Activated CD4-positive, alpha-beta T cell treated with anti-CD3 and anti-CD28 coated beads, Interleukin-2, amount 10 ng/mL, durations not matched to agents 7 days and 5 days (primary cell): ENCODE results near the gene SLC39A11. TPM values are rescaled to one million over a fixed set of nuclear protein-coding genes. Genes with fewer than 3 reads are reported as not detected.
"Not testable (repeated sequence)": the region's sequence is repeated elsewhere in the genome, so short reads cannot be mapped to it uniquely, and the experiment has no call there.

Experiments
- CTCF ChIA-PET: fragments of 350-600 bp; sonication (Branson Sonifier 250); formaldehyde crosslinking; loops from one replicate; lab custom pipeline; 2021; ENCODE audit warnings: antibody characterized with exemption; lab: Charles Lee
- POLR2A ChIA-PET: fragments of 350-600 bp; sonication (Branson Sonifier 250); formaldehyde crosslinking; loops from one replicate; lab custom pipeline; 2021; ENCODE audit warnings: antibody characterized with exemption; lab: Charles Lee
- DNase-seq: peaks from one replicate; pipeline ENCODE4 v3.0.0-alpha.2; 2020
- H3K27ac Mint-ChIP-seq: one replicate; pipeline ENCODE4 v1.8.0; 2021; ENCODE audit warnings: mild to moderate bottlenecking, moderate library complexity, mixed read lengths
- H3K27me3 Mint-ChIP-seq: one replicate; pipeline ENCODE4 v1.8.0; 2021; ENCODE audit warnings: mixed read lengths
- H3K36me3 Mint-ChIP-seq: one replicate; pipeline ENCODE4 v1.8.0; 2021; ENCODE audit warnings: low read depth, mixed read lengths
- H3K4me1 Mint-ChIP-seq: one replicate; pipeline ENCODE4 v1.8.0; 2021; ENCODE audit warnings: mixed read lengths
- H3K4me3 Mint-ChIP-seq: one replicate; pipeline ENCODE4 v1.8.0; 2021; ENCODE audit warnings: mild to moderate bottlenecking, moderate library complexity, mixed read lengths
- H3K9me3 Mint-ChIP-seq: one replicate; pipeline ENCODE4 v1.8.0; 2021; ENCODE audit warnings: mixed read lengths
- total RNA-seq, 2 experiments: library from RNA; stranded (reverse); gene quantifications; one replicate each; pipeline ENCODE4 v1.2.3, GENCODE V29; 2021

Gene SLC39A11
- total RNA-seq, 2 experiments from 2014 or later: 19.5 to 23.4 TPM

- no peaks in the 10 kb centered on the region for H3K27me3 Mint-ChIP-seq
- no peak overlapping the region for H3K4me3 Mint-ChIP-seq
- H3K9me3 Mint-ChIP-seq: peaks cover 9% of the 10 kb centered on the region
- H3K36me3 Mint-ChIP-seq: peaks cover 9% of the 10 kb centered on the region
- peaks cover 1% of the 10 kb centered on the region for H3K4me1 Mint-ChIP-seq
- POLR2A ChIA-PET: no interaction called here
- DNase-seq: no peak
- no peak overlapping the region for H3K27ac Mint-ChIP-seq
- CTCF ChIA-PET: no interaction called here
These were observed 26.2 kb downstream of the SLC39A11 start for GRCh38 chr17:73066148-73066884.

DNA sequence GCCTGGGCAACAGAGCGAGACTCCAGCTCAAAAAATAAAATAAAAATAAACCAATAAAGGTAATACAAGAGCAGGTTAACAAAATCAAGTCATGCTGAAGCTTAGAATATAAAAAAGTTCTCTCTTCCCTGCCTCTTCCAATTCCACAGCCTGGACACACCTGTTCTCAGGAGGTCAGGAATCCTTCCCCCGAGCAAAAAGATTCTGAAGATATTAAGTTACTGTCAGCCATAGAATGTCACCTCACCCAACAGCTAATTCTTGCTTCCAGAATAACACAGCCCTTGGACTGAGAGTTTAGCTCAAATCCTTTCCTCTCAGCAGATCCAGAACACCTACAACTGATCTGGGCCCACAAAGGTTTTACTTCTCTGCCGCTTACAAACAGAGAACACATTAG, 27.1 kb downstream of the SLC39A11 start:
- CTCF ChIA-PET: no interaction called here
- Mint-ChIP-seq H3K9me3 (peaks cover 6% of the 10 kb centered on the region), H3K27me3 (no peaks in the 10 kb centered on the region), H3K4me1 (peaks cover 1% of the 10 kb centered on the region), H3K4me3 (no peak overlapping the region), H3K36me3 (peaks cover 4% of the 10 kb centered on the region), H3K27ac (no peak overlapping the region)
- DNase-seq: no peak
- POLR2A ChIA-PET: no interaction called here

GRCh38 chr17:73064084-73064938, 28.2 kb downstream of the SLC39A11 start:
- no peaks in the 10 kb centered on the region for H3K27me3 Mint-ChIP-seq
- CTCF ChIA-PET: no interaction called here
- POLR2A ChIA-PET: interaction anchor here (0.7 kb wide), 1 partner anchor 115 kb away, joined by 3 read pairs; no protein-coding TSS in a partner anchor
- H3K36me3 Mint-ChIP-seq: peaks cover 2% of the 10 kb centered on the region
- H3K4me1 Mint-ChIP-seq: peaks cover 1% of the 10 kb centered on the region
- peaks cover 6% of the 10 kb centered on the region for H3K9me3 Mint-ChIP-seq
- no peak for DNase-seq
- H3K4me3 Mint-ChIP-seq: no peak overlapping the region
- H3K27ac Mint-ChIP-seq: no peak overlapping the region

- POLR2A ChIA-PET: no interaction called here
- DNase-seq: no peak
- Mint-ChIP-seq H3K4me1 (peaks cover 1% of the 10 kb centered on the region), H3K27me3 (no peaks in the 10 kb centered on the region), H3K4me3 (no peak overlapping the region), H3K9me3 (no peaks in the 10 kb centered on the region), H3K36me3 (peaks cover 2% of the 10 kb centered on the region), H3K27ac (no peak overlapping the region)
- CTCF ChIA-PET: no interaction called here
These were observed 29.8 kb downstream of the SLC39A11 start for GRCh38 chr17:73062726-73063125.

- Mint-ChIP-seq H3K27ac (no peak overlapping the region), H3K9me3 (no peaks in the 10 kb centered on the region), H3K4me3 (no peak overlapping the region), H3K27me3 (no peaks in the 10 kb centered on the region), H3K36me3 (peaks cover 2% of the 10 kb centered on the region), H3K4me1 (peaks cover 1% of the 10 kb centered on the region)
- CTCF ChIA-PET: no interaction called here
- DNase-seq: no peak
- POLR2A ChIA-PET: no interaction called here
These were observed 31.3 kb downstream of the SLC39A11 start for GRCh38 chr17:73061161-73061560.

GRCh38 chr17:73060721-73061120, 31.8 kb downstream of the SLC39A11 start:
- ChIA-PET CTCF (no interaction called here), POLR2A (no interaction called here)
- Mint-ChIP-seq H3K27ac (no peak overlapping the region), H3K36me3 (no peaks in the 10 kb centered on the region), H3K4me1 (peaks cover 1% of the 10 kb centered on the region), H3K27me3 (no peaks in the 10 kb centered on the region), H3K9me3 (no peaks in the 10 kb centered on the region), H3K4me3 (no peak overlapping the region)
- no peak for DNase-seq

- H3K4me1 Mint-ChIP-seq, H3K36me3 Mint-ChIP-seq, H3K27me3 Mint-ChIP-seq, CTCF ChIA-PET, H3K27ac Mint-ChIP-seq, DNase-seq, H3K9me3 Mint-ChIP-seq, H3K4me3 Mint-ChIP-seq, POLR2A ChIA-PET: not testable (repeated sequence)
These were observed 32.8 kb downstream of the SLC39A11 start for GRCh38 chr17:73059713-73060112.

- Mint-ChIP-seq H3K27ac (no peak overlapping the region), H3K36me3 (no peaks in the 10 kb centered on the region), H3K9me3 (no peaks in the 10 kb centered on the region), H3K4me1 (no peaks in the 10 kb centered on the region), H3K4me3 (no peak overlapping the region), H3K27me3 (no peaks in the 10 kb centered on the region)
- ChIA-PET CTCF (interaction anchor here (0.7 kb wide), 1 partner anchor 157 kb away, joined by 4 read pairs; no protein-coding TSS in a partner anchor), POLR2A (no interaction called here)
- no peak for DNase-seq
These were observed 34.5 kb downstream of the SLC39A11 start for GRCh38 chr17:73058022-73058421.

- Mint-ChIP-seq H3K4me1 (no peaks in the 10 kb centered on the region), H3K36me3 (no peaks in the 10 kb centered on the region), H3K4me3 (no peak overlapping the region), H3K9me3 (no peaks in the 10 kb centered on the region), H3K27ac (no peak overlapping the region), H3K27me3 (no peaks in the 10 kb centered on the region)
- CTCF ChIA-PET: interaction anchor here (0.7 kb wide), 1 partner anchor 156 kb away, joined by 4 read pairs; no protein-coding TSS in a partner anchor
- POLR2A ChIA-PET: no interaction called here
- DNase-seq: no peak
These were observed 35.3 kb downstream of the SLC39A11 start for GRCh38 chr17:73057196-73057595.

DNA sequence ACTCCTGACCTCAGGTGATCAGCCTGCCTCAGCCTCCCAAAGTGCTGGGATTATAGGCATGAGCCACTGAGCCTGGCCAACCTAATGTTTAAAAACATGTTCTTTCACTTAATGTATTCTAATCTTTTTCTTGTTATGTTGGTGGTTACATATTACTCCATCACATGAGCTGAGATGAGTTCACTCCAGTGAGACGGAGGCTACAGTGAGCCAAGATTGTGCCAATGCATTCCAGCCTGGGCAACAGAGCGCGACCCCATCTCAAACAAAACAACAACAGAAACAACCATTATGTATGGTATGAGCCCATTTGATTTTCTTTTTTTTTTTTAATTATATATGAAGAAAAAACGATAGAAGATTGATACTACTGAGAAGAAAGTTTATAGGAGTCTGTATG, 39.6 kb downstream of the SLC39A11 start:
- ChIA-PET CTCF (interaction anchor here (0.6 kb wide), 1 partner anchor 198 kb away, joined by 4 read pairs; no protein-coding TSS in a partner anchor), POLR2A (no interaction called here)
- H3K27me3 Mint-ChIP-seq: no peaks in the 10 kb centered on the region
- H3K9me3 Mint-ChIP-seq: no peaks in the 10 kb centered on the region
- no peak overlapping the region for H3K4me3 Mint-ChIP-seq
- peaks cover 6% of the 10 kb centered on the region for H3K4me1 Mint-ChIP-seq
- H3K36me3 Mint-ChIP-seq: peaks cover 4% of the 10 kb centered on the region
- no peak overlapping the region for H3K27ac Mint-ChIP-seq
- DNase-seq: no peak

- H3K27me3 Mint-ChIP-seq: no peaks in the 10 kb centered on the region
- no peak overlapping the region for H3K4me3 Mint-ChIP-seq
- ChIA-PET CTCF (no interaction called here), POLR2A (no interaction called here)
- H3K9me3 Mint-ChIP-seq: no peaks in the 10 kb centered on the region
- H3K4me1 Mint-ChIP-seq: peaks cover 6% of the 10 kb centered on the region
- peaks cover 5% of the 10 kb centered on the region for H3K36me3 Mint-ChIP-seq
- DNase-seq: no peak
- no peak overlapping the region for H3K27ac Mint-ChIP-seq
These were observed 41.7 kb downstream of the SLC39A11 start for GRCh38 chr17:73050797-73051196.

DNA sequence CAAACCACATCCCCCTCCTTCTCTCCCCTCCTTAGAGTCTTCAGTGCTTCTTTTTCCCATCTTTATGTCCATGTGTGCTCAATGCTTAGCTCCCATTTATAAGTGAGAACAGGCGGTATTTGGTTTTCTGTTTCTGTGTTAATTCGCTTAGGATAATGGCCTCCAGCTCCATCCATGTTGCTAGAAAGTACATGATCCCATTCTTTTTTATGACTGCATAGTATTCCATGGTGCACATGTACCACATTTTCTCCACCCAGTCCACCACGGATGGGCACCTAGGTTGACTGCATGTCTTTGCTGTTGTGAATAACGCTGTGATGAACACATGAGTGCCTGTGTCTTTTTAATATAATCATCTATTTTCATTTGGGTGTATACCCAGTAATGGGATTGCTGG, 44.3 kb downstream of the SLC39A11 start:
- no peaks in the 10 kb centered on the region for H3K27me3 Mint-ChIP-seq

DNA sequence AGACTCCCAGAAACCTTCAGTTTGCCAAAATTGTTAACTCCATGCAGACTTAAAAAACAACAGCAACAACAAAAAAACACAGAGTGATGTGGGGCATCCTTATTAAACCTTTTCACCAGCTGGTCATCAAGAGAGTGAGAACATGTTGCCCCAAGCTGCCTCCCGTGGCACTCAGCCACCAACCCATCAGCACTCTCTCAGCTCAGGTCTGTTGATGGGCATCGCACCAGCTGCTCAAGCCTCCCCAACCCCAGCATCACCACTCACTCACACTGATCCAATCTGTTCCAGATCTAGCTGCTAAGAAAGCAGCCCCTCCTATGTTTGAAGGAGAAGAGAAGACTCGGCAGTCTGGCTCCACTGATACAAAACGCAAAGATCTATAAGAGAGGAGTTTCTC, 46.8 kb downstream of the SLC39A11 start:
- Mint-ChIP-seq H3K9me3 (peaks cover 8% of the 10 kb centered on the region), H3K4me1 (no peaks in the 10 kb centered on the region), H3K27ac (no peak overlapping the region), H3K27me3 (no peaks in the 10 kb centered on the region), H3K4me3 (no peak overlapping the region), H3K36me3 (peaks cover 13% of the 10 kb centered on the region)
- ChIA-PET POLR2A (no interaction called here), CTCF (no interaction called here)
- DNase-seq: no peak

More for the DNA sequence above, 44.3 kb downstream of the SLC39A11 start:
- POLR2A ChIA-PET: no interaction called here
- Mint-ChIP-seq H3K4me3 (no peak overlapping the region), H3K27ac (no peak overlapping the region), H3K4me1 (peaks cover 6% of the 10 kb centered on the region), H3K36me3 (peaks cover 7% of the 10 kb centered on the region), H3K9me3 (no peaks in the 10 kb centered on the region)
- CTCF ChIA-PET: no interaction called here
- no peak for DNase-seq
